ENCODE measurements around the gene RTN4R.

DNA sequence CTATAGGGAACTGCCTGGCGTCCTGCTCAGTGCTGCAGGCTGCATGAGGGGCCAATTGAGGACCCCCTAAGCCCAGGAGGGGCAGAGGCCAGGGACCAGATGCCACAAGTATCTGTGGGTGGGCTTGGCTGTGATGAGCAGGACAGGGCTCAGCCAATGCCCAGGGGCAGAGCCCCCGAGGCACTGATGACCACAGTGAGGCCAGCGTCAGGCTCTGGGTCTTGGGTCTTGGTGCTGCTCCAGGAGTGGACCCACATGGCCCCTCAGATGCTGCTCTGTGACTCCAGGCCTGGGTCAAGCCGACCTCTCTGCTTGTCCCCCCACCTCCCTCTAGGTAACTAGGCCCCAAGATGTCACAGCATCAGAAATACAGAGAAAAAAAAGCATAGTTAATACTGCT is 50.6 kb downstream of the RTN4R start:
- TF ChIP-seq YY1 (IDR thresholded peaks at IDR 0.05; ENCODE audit: extremely low read depth, insufficient replicate concordance, low read depth, low read length), result no peak
- TF ChIP-seq, protein P1, sequence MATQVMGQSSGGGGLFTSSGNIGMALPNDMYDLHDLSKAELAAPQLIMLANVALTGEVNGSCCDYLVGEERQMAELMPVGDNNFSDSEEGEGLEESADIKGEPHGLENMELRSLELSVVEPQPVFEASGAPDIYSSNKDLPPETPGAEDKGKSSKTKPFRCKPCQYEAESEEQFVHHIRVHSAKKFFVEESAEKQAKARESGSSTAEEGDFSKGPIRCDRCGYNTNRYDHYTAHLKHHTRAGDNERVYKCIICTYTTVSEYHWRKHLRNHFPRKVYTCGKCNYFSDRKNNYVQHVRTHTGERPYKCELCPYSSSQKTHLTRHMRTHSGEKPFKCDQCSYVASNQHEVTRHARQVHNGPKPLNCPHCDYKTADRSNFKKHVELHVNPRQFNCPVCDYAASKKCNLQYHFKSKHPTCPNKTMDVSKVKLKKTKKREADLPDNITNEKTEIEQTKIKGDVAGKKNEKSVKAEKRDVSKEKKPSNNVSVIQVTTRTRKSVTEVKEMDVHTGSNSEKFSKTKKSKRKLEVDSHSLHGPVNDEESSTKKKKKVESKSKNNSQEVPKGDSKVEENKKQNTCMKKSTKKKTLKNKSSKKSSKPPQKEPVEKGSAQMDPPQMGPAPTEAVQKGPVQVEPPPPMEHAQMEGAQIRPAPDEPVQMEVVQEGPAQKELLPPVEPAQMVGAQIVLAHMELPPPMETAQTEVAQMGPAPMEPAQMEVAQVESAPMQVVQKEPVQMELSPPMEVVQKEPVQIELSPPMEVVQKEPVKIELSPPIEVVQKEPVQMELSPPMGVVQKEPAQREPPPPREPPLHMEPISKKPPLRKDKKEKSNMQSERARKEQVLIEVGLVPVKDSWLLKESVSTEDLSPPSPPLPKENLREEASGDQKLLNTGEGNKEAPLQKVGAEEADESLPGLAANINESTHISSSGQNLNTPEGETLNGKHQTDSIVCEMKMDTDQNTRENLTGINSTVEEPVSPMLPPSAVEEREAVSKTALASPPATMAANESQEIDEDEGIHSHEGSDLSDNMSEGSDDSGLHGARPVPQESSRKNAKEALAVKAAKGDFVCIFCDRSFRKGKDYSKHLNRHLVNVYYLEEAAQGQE (IDR thresholded peaks at IDR 0.05; ENCODE audit: low read depth), result no peak

Data from HCT116 (cell line).